GM19193 (cell line): Measurements from ENCODE around the gene PRPH.

Source experiments
- POLR2A ChIP-seq: IDR thresholded peaks from 4 replicates; pipeline ENCODE4 v1.6.1; 2011; ENCODE audit not compliant: insufficient read depth, insufficient read length; ENCODE audit errors: extremely low read depth

Gene PRPH

DNA sequence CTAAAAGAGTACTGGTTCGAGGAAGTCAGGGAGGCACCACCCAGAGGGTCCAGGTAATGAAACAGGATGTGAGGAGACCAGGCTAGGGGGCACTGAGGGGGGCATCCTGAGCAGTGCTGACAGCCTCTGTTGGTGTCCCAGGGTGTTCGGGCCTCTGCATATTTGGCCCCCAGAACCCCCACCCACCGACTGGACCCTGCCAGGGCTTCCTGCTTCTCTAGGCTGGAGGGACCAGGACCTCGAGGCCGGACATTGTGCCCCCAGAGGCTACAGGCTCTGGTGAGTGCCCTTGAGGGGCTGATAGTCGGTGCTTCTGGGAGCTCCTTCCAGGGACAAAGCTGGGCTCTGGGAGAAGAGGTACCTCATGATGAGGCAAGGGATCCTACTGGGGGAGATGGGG, 30.7 kb downstream of the PRPH start:
- TF ChIP-seq POLR2A, result no peak

DNA sequence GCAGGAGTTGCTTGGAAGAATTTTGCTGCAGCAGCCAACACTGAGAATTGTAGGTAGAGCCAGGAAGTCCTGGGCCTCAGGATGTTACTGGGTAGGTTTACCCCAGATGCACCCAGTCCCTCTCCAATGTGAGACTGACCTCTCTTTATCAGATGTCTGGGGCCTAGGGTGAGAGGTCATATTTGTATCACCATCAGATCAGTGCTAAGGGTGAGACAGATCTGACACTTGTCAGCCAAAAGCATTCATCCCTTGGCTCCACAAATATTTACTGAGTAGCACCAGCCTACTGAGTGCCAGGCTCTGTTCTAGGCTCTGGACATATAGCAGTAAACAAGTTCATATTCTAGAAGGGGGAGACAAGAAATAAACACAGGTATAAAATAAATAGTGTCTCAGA, 32.4 kb downstream of the PRPH start:
- TF ChIP-seq POLR2A, result no peak

DNA sequence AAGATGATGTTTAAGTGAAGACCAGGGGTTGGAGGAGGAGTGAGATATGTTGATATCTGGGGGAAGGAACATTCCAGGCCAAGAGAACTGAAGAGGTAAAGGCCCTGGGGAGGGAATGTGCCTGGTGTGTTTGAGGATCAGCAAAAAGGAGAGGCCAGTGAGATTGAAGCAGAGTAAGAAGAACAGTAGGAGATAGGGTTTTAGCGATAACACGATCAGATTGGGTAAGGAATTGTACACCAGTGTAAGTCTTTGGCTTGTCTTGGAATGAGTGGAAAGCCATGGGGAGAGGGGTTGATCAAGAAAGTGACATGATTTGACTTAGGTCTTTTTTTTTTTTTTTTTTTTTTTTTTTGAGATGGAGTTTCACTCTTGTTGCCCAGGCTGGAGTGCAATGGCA, 32.9 kb downstream of the PRPH start:
- TF ChIP-seq POLR2A, result no peak

DNA sequence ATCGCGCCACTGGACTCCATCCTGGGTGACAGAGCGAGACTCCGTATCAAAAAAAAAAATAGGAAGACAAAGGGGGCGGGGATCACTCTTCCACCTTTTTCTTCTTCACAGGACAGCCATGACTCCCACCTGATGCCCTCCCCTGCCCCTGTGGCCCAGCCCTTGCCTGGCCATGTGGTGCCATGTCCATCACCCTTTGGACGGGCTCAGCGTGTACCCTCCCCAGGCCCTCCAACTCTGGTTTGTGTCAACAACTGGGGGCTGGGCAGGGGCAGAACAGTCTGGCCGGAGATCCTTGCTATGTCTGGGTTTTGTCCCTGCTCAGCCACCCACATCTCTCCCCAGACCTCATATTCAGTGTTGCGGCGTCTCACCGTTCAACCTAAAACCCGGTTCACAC, 33.9 kb downstream of the PRPH start:
- TF ChIP-seq POLR2A, result no peak

DNA sequence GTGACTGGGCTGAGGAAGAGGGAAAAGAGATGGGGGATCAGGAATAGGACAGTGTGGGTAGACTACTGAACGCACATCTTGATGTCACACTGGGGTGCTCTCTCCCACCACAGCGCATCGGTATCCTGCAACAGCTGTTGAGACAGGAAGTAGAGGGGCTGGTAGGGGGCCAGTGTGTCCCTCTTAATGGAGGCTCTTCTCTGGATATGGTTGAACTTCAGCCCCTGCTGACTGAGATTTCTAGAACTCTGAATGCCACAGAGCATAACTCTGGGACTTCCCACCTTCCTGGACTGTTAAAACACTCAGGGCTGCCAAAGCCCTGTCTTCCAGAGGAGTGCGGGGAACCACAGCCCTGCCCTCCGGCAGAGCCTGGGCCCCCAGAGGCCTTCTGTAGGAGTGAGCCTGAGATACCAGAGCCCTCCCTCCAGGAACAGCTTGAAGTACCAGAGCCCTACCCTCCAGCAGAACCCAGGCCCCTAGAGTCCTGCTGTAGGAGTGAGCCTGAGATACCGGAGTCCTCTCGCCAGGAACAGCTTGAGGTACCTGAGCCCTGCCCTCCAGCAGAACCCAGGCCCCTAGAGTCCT, 35.2 kb downstream of the PRPH start:
- TF ChIP-seq POLR2A, result no peak

DNA sequence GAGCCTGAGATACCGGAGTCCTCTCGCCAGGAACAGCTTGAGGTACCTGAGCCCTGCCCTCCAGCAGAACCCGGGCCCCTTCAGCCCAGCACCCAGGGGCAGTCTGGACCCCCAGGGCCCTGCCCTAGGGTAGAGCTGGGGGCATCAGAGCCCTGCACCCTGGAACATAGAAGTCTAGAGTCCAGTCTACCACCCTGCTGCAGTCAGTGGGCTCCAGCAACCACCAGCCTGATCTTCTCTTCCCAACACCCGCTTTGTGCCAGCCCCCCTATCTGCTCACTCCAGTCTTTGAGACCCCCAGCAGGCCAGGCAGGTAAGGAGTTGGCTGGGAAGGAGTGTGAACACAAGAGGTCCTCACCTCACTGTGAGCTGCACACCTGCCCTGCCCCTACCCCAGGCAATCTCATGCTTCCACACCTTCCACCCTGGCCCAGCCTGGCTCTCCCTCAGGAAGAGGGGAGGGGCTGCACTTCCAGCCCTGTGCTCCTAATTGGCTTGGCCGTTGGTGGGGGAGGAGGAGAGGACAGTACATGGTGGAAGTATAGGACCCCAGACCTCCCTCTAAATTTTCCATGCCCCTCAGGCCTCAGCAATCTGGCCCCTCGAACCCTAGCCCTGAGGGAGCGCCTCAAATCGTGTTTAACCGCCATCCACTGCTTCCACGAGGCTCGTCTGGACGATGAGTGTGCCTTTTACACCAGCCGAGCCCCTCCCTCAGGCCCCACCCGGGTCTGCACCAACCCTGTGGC, 35.9 kb downstream of the PRPH start:
- TF ChIP-seq POLR2A, result no peak

DNA sequence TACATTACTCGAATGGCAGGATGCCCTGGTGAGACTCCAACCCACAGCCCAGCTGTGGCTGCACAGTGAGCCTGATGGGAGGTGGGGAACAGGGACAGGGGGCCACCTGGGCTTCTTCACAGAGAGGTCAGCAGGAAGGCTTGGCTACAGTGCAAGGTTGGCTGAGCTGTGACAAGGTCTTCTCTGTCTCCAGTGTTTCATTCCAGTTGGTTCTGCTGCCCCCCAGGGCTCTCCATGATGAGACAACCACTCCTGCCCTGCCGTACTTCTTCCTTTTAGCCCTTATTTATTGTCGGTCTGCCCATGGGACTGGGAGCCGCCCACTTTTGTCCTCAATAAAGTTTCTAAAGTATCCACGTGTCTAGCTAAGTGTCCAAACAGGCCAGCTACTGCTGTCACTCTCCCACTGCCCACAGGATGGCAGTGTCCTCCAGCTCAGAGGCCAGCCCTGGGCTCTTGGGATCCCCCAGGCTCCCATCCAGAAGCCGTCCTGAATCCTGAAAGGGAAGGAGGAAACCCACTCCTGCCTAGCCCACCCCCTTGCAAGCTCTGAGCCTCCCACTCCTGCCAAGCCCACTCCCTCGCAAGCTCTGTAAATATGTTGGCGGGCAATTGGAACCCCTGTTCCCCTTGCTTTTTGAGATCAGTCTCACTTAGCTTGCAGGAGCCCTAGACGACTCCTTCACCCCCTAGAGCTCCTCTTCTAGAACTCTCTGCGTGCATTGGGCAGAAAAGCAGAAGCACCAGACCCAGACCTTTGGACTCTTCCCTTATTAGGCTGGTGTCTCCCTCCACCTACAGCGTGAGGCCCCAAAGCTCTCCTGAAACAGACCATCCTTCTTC, 36.7 kb downstream of the PRPH start:
- no peak for TF ChIP-seq POLR2A

DNA sequence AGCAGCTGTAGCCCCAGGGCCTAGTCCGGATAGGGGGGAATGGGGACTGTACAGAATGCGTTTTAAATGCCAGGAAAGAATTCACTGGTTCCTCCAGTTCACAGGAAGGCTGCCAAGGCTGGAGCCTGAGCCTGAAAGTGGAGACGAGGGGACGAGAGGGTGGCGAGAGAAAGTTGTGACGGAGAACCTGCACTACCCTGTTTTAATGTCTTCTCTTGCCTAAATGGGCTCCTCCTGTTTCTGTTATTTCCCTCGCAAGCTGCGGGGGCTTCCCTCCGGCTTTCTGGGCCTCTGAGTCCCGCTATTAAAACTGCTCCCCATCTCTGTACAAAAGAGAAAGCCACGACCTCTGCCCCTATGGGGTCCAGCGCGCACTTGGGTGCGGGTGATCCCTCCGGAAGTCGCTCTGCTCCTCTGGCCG, 37.5 kb downstream of the PRPH start:
- no peak for TF ChIP-seq POLR2A

DNA sequence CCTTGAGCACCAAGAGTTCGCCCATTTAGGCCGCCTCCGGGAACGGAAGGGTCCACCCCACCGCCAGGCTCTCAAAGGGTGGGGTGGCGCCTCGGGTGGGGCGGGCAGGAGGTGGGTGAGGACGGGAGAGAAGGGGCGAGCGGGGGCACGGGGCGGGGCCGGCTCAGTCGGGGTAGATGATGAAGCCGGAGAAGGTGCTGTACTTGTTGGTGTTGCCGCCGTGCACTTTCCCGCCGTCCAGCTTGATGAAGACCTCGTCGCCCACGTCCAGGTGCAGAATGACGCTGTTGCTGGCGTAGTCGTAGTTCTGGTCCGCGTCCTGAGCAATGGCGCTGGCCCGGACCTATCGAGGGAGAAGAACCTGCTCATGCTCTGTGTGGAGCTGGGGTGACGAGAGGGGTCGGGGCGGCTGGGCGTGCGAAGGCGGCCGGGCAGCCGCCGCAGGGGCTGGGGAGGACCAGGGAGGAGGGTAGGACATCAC, 38.0 kb downstream of the PRPH start:
- TF ChIP-seq POLR2A, result no peak

DNA sequence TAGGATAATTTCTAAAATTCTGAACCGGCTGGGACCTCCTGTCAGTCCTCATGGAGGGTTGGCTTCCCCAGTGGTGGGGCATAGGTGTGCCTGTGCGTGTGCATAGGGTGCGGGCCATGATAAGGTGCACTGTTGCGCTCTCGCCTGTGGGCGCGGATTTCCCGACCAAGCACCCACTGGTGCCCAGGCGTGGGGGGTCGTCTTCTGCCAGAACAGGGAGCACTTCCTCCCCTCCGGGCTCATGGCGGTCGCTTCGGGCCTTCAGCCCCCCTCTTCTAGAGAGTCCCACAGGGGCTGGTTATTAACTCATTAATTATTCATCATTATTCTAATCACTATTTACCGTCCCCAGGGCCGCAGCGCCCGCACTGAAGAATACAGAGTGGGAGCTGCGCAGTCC, 39.3 kb downstream of the PRPH start:
- no peak for TF ChIP-seq POLR2A

DNA sequence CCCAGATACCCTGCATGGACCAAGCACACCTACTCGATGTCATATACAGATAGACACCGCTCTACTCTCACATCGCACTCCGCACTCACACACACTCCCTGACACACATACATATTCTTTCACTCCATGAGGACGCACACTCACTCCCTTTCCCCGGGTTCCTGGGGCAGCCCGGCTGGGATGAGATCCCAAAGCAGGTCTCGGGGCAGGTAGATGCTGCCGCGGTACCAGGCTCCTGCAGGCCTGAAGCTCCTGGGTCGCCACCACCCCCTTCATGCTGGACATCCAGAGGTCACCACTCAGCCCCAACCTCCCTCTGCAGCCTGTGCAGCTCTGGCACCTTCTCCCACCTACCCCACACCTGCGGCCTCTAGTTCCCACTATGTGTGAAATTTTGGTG, 39.7 kb downstream of the PRPH start:
- TF ChIP-seq POLR2A, result no peak

DNA sequence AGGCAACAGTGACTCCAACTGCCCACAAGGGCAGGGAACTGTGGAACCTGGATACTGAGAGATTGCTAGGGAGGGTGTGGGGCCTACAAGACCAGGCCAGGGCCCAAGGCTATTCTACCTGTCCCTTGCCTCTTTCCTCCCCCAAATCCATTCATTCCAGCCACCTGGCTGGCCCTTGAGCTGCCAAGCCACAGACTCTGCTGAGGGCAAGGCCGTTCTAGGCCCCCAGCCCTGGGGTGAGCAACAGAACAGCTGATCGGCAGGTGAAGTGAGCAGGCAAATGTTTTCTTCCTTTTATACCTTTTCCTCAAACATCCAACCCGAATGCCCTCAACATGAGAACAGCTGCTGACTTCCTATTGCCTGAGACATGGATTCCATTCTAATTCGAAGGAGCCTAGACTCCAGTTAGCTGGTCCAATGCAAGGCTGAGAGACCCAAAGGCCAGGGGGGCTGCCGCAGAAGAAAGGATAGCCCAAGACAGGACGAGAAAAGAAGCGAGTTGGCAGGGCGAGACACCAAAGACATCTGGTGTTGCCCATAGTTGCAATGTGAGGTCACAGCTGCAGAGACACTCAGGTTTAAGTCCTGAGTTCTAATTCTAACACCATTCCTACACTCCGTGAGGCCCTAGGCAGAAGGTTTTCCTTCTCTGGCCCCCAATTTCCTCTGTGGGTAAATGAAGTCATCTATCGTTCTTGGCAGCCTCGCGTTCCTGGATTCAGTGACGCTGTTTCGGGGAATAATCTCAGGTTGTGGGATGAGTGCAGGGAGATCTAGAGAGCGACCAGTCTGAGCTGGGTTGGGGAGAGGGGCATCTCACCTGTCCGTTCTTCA, 40.4 kb downstream of the PRPH start:
- TF ChIP-seq POLR2A, result no peak

DNA sequence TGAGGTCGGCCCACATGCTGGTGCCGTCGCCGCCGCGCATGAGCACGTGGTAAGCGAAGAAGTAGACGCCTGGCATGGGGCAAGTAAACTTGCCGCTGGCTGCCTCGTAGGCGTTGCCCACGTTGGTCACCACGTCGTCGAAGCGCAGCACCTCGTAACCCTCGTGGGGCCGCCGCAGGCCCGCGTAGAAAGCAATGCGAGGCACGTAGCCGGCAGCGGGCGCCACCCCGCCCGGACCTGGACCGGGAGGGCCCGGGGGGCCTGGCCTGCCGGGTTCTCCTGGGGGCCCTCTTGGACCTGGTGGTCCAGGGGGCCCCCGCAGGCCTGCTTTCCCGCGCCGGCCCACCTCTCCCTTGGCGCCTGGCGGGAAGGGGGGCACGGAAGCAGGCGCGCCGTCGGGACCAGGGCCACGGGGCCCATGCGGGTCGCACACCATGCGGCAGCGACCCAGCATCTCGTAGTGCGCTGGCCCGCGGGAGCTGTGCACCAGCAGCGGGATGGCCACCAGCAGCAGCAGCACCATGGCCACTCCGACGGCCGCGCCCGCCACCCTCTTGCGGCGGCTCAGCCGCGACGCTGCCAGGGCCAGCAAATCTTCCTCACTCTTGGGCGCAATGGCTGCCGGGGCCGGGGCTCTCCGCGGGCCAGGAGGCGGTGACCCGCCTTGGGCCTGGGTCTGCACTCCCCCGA, 41.2 kb downstream of the PRPH start:
- no peak for TF ChIP-seq POLR2A

DNA sequence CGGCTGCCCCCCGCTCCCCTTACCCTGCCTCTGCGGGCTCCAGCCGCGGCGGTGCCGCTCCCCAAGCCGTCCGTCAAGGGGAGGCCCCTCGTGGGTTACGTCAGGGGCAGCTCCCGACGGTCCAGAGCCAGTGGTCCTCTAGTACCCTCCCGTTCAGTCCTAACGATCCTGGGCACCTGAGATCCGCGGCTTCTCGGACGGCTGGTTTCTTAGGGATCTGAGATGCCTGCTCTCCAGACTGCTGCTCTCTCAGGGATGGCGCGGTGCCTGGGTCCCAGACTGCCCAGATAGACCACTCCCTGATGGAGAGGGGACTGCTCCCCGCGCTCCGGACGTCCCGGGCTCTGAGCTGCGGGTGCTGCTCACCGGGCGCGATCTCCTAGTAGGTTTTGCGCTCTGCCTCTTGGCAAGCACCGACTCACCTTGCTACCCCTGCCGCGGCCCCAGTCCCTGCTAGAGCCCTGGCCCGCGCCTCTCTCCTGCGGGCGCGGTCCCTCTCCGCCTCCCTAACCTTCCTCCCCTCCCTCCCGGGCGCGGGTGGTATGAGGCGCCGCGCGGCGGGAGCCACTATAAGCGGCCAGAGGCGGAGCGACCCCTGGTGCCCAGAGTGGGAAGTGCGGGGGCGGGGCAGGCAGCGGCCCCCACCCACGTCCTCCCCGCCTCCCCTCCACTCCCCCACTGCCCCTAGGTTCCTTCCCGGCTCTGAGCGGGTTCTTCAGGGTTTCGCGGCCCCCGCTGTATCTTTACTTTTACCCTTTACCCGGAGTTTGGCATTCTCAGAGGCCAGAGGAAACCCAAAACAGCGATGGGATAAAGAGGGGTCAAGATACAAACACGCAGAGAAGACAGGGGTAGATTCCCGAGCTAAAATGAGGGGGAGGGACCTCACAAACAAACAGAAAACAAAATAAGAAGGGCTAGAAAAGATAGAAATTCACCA, 42.0 kb downstream of the PRPH start, which contains the start of gene C1QL4:
Gene C1QL4, minus strand, starts transcription at position 544 of the 940 bp plus-strand sequence. CDS start 711 bp downstream, outside the sequence.
- TF ChIP-seq POLR2A, result no peak
